ENCODE data around the gene CHD9NB.

Gene CHD9NB

DNA sequence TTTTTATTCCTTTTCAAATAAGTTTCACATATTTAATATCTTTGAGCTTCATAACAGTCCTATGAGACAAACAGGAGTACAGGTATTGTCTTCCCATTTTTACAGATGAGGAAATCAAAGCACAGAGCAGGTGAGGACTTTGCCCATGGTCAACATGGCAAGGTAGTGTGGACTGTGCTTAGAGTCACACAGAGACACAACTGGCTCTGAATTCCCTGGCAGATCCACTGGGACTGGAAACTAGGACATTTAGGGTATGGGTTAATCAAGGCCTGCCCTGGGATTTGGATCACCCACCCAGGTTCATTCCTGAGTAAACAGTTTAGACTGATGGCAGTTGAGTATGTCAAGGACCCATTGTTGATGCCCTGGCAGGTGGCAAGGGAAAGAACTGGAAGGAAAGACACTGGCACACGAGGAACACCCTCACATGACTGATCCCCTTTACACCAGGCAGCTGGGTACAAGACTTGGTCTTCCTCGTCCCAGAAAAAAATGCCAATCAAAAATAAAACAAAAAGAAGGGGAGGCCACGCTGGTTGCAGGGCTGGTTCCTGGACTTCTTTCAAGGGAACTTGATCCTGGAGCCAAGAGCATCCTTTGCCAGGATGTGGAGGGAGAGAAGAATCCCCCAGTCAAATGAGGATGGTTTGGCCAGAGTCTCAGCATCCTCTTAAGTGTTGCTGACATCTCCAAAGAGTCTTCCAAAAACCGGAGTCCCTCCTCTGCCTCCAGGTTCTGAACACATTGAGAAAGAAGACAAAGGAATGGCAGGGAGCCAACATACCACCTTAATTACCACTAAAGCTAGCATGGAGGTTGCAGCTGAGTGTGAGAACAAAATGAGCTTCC is 37.0 kb upstream of the CHD9NB start:
- no peak for TF ChIP-seq CTCF (IDR thresholded peaks at IDR 0.05; ENCODE audit: low read depth, low read length, missing control alignments)
- no peak overlapping the region for H3K4me3 ChIP-seq (ENCODE audit: low read depth, low read length)
- DNase-seq (ENCODE audit: low read depth): no peak

- H3K4me3 ChIP-seq (ENCODE audit: low read depth, low read length): no peak overlapping the region
- TF ChIP-seq CTCF (IDR thresholded peaks at IDR 0.05; ENCODE audit: low read depth, low read length, missing control alignments): no peak
- no peak for DNase-seq (ENCODE audit: low read depth)
Observed at GRCh38 chr16:53087101-53087500, 34.4 kb upstream of the CHD9NB start.

DNA sequence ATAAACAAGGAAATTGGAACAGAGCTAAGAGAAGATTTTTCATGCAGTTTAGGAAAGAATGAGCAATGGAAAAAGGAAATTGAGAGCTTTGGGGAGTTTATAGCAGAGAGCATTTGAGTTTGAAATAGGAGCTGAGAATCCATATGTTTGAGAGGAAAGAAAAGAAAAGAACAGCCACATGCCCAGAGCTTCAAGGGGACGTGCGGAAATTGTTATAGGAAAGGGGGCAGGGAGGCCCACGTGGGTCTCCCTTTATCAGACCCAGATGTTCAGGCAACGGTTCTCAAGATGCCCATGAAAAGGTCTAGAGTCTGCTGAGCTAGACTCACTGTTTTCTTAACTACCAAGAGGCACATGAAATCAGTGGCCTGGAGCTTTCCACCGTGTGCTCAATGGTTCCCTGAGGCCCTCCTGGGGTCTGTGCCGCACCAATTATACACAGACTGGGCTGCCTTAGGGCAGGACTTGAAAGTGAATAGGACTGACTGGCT is 33.3 kb upstream of the CHD9NB start:
- no peak for DNase-seq (ENCODE audit: low read depth)
- no peak overlapping the region for H3K4me3 ChIP-seq (ENCODE audit: low read depth, low read length)
- no peak for TF ChIP-seq CTCF (IDR thresholded peaks at IDR 0.05; ENCODE audit: low read depth, low read length, missing control alignments)

GRCh38 chr16:53085369-53085843 is 32.7 kb upstream of the CHD9NB start:
- no peak overlapping the region for H3K4me3 ChIP-seq (ENCODE audit: low read depth, low read length)
- no peak for TF ChIP-seq CTCF (IDR thresholded peaks at IDR 0.05; ENCODE audit: low read depth, low read length, missing control alignments)

DNA sequence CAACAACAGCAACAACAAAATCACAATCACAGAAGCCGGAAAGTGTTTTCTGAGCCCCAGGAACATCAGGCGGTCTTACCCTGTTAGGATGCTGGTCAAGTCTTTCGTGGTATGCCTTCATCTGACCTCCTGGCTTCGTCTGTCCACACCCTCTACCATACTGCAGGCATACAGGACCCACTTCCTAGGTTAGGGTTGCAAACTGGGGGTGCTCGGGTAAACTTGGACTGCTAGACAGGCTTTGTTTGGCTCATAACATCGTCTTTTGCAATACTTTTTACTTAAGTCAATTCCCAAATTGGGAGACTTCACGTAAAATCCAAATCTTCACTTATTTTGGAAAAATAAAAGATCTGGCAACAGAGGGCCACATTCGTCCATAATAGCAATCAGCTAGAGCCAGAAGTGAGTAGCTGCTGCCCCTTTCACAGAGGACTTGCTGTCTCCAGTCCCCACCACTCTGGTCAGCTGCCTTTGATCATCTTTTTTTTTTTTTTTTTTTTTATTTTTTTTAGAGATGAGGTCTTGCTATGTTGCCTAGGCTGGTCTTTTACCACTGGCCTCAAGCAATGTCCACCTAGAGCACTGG is 32.1 kb upstream of the CHD9NB start:
- no peak overlapping the region for H3K4me3 ChIP-seq (ENCODE audit: low read depth, low read length)
- no peak for TF ChIP-seq CTCF (IDR thresholded peaks at IDR 0.05; ENCODE audit: low read depth, low read length, missing control alignments)
- no peak for DNase-seq (ENCODE audit: low read depth)

More at GRCh38 chr16:53085369-53085843, 32.7 kb upstream of the CHD9NB start:
- no peak for DNase-seq (ENCODE audit: low read depth)

- no peak for DNase-seq (ENCODE audit: low read depth)
Observed at GRCh38 chr16:53084141-53084541, 31.4 kb upstream of the CHD9NB start.

More at GRCh38 chr16:53084141-53084541, 31.4 kb upstream of the CHD9NB start:
- TF ChIP-seq CTCF (IDR thresholded peaks at IDR 0.05; ENCODE audit: low read depth, low read length, missing control alignments): no peak
- H3K4me3 ChIP-seq (ENCODE audit: low read depth, low read length): no peak overlapping the region
